PC-9 (cell line): ENCODE measurements around the gene CD163L1. TPM values are rescaled to one million over a fixed set of nuclear protein-coding genes. Genes with fewer than 3 reads are reported as not detected.
"Not testable (repeated sequence)": the region's sequence is repeated elsewhere in the genome, so short reads cannot be mapped to it uniquely, and the experiment has no call there.

Experiments
- BruUV-seq: library from RNA; stranded (reverse); fragments of 400-500 nt; replicated peaks from 2 replicates; lab custom pipeline; 2021; lab: Mats Ljungman, UMichigan
- CTCF ChIA-PET: fragments of 300-600 bp; sonication (Branson Sonifier 250); formaldehyde crosslinking; loops from one replicate; lab custom pipeline; 2022; ENCODE audit warnings: antibody characterized with exemption; lab: Charles Lee
- POLR2A ChIA-PET: fragments of 300-600 bp; sonication (Branson Sonifier 250); formaldehyde crosslinking; loops from one replicate; lab custom pipeline; 2022; ENCODE audit warnings: antibody characterized with exemption; ENCODE audit not compliant: unreplicated experiment; lab: Charles Lee
- DNase-seq, 2 experiments: peaks; one replicate each; pipeline versions ENCODE4 v3.0.0 to v3.0.0-alpha.2; 2015 to 2022; ENCODE audit warnings: mixed read lengths in 1 of 2
- H2AFZ ChIP-seq: fragments of 200-600 bp; sonication (generic); 2 replicates; pipeline ENCODE4 v1.8.1; 2017; ENCODE audit warnings: antibody characterized with exemption
- H3F3A ChIP-seq: fragments of 200-600 bp; sonication (generic); 2 replicates; pipeline ENCODE4 v1.8.1; 2017; ENCODE audit warnings: antibody characterized with exemption, mild to moderate bottlenecking, low read depth; ENCODE audit not compliant: insufficient read depth
- H3K27ac ChIP-seq: fragments of 200-600 bp; sonication (generic); 2 replicates; pipeline ENCODE4 v1.6.1; 2016; ENCODE audit warnings: mixed run types
- H3K27me3 ChIP-seq: fragments of 200-600 bp; sonication (generic); 2 replicates; pipeline ENCODE4 v1.6.1; 2016; ENCODE audit warnings: low read depth, mixed run types; ENCODE audit not compliant: insufficient read depth
- H3K36me3 ChIP-seq: fragments of 200-600 bp; sonication (generic); 2 replicates; pipeline ENCODE4 v1.6.1; 2016; ENCODE audit warnings: low read depth, mixed run types
- H3K4me1 ChIP-seq: fragments of 200-600 bp; sonication (generic); replicated peaks from 2 replicates; pipeline ENCODE4 v1.6.1; 2016; ENCODE audit warnings: mixed run types; ENCODE audit not compliant: insufficient read depth
- H3K4me2 ChIP-seq: fragments of 200-600 bp; sonication (generic); 2 replicates; pipeline ENCODE4 v1.6.1; 2017; ENCODE audit warnings: mixed run types
- H3K4me3 ChIP-seq: fragments of 200-600 bp; sonication (generic); 2 replicates; pipeline ENCODE4 v1.6.1; 2016; ENCODE audit warnings: mixed run types
- H3K79me2 ChIP-seq: fragments of 200-600 bp; sonication (generic); 2 replicates; pipeline ENCODE4 v1.6.1; 2017; ENCODE audit warnings: low read depth, mixed run types
- H3K9me2 ChIP-seq: fragments of 200-600 bp; sonication (generic); 2 replicates; pipeline ENCODE4 v1.8.1; 2017; ENCODE audit warnings: mild to moderate bottlenecking; ENCODE audit not compliant: insufficient read depth
- H3K9me3 ChIP-seq: fragments of 200-600 bp; sonication (generic); 2 replicates; pipeline ENCODE4 v1.8.1; 2016; ENCODE audit warnings: low read depth; ENCODE audit not compliant: insufficient read depth
- H4K20me1 ChIP-seq: fragments of 200-600 bp; sonication (generic); 2 replicates; pipeline ENCODE4 v1.8.1; 2017; ENCODE audit not compliant: insufficient read depth
- EZH2 ChIP-seq: fragments of 200-600 bp; sonication (generic); IDR thresholded peaks from 2 replicates; pipeline ENCODE4 v1.8.0; 2017; ENCODE audit warnings: antibody characterized with exemption, low read depth
- intact Hi-C: fragments of 100-400 bp; cut with micrococcal nuclease; formaldehyde crosslinking; loops from one replicate; pipeline ENCODE4 v1.10.0; 2022; ENCODE audit not compliant: unreplicated experiment
- total RNA-seq: library from RNA; stranded (reverse); gene quantifications from 2 replicates; pipeline ENCODE4 v1.2.3, GENCODE V29; 2021
- TF ChIP-seq, protein P1 (sequence below): fragments of 200-600 bp; sonication (generic); conservative IDR thresholded peaks from 2 replicates; pipeline ENCODE4 v1.6.1; 2017; ENCODE audit warnings: mixed run types, antibody characterized with exemption, mild to moderate bottlenecking, moderate library complexity

The CD163L1 gene
- total RNA-seq, 1 experiment from 2014 or later = 69.3 TPM

DNA sequence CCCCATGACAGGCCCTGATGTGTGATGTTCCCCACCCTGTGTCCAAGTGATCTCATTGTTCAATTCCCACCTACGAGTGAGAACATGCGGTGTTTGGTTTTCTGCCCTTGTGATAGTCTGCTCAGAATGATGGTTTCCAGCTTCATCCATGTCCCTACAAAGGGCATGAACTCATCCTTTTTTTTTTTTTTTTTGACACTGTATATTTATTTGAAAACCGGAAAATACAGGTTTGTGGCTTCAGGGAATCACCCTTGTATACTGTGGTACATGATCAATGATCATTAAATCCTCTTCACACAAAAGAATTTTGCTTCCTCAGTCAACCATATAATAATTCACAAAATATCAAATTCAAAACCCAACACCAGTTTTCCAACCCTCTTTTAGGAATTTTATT, 6.5 kb downstream of the CD163L1 start:
- POLR2A ChIA-PET, H3K79me2 ChIP-seq, H3K27ac ChIP-seq, intact Hi-C loops, H2AFZ ChIP-seq, H3K4me1 ChIP-seq, H4K20me1 ChIP-seq, BruUV-seq, H3K27me3 ChIP-seq, H3K4me2 ChIP-seq, H3K36me3 ChIP-seq, DNase-seq, H3K9me3 ChIP-seq, H3K4me3 ChIP-seq, H3K9me2 ChIP-seq: not testable (repeated sequence)
- peaks cover 13% of the 10 kb centered on the region for H3F3A ChIP-seq
- CTCF ChIA-PET = interaction anchor here (0.6 kb wide), 1 partner anchor 193 kb away, joined by 4 read pairs; no protein-coding TSS in a partner anchor

DNA sequence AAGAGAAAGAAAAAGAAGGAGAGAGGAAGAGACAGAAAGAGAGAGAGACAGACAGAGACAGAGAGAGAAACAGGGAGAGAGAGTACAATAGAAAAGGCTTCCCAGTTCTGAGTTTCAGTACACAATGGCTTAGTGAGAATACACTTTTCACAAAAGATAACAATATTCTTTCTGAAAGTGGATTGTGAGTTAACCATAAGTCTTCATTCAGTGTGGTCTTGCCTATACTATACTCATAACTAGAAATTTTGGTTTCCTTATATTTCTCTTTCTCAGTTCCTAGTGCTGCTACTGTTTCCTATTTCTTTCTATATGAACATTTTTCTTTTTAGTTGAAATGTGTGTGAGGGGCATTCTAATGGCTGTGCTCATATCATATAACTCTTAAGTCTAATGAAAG, 9.3 kb downstream of the CD163L1 start:
- Histone ChIP-seq H3K36me3 (no peaks in the 10 kb centered on the region), H3K4me2 (no peak overlapping the region), H3K4me3 (no peak overlapping the region), H3K9me2 (no peaks in the 10 kb centered on the region), H3K27ac (no peak overlapping the region), H3K79me2 (no peaks in the 10 kb centered on the region), H3F3A (peaks cover 6% of the 10 kb centered on the region), H4K20me1 (no peaks in the 10 kb centered on the region), H3K4me1 (no peaks in the 10 kb centered on the region), H3K27me3 (no peaks in the 10 kb centered on the region), H2AFZ (no peak overlapping the region), H3K9me3 (peaks cover 3% of the 10 kb centered on the region; the same call in 1 of the 2 replicates)
- ChIA-PET POLR2A (no interaction called here), CTCF (no interaction called here)
- TF ChIP-seq, protein P1, sequence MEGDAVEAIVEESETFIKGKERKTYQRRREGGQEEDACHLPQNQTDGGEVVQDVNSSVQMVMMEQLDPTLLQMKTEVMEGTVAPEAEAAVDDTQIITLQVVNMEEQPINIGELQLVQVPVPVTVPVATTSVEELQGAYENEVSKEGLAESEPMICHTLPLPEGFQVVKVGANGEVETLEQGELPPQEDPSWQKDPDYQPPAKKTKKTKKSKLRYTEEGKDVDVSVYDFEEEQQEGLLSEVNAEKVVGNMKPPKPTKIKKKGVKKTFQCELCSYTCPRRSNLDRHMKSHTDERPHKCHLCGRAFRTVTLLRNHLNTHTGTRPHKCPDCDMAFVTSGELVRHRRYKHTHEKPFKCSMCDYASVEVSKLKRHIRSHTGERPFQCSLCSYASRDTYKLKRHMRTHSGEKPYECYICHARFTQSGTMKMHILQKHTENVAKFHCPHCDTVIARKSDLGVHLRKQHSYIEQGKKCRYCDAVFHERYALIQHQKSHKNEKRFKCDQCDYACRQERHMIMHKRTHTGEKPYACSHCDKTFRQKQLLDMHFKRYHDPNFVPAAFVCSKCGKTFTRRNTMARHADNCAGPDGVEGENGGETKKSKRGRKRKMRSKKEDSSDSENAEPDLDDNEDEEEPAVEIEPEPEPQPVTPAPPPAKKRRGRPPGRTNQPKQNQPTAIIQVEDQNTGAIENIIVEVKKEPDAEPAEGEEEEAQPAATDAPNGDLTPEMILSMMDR = no peak
- TF ChIP-seq EZH2 = no peak
- BruUV-seq = no TSS peak
- intact Hi-C loops = no loop called here
- no peak for DNase-seq

DNA sequence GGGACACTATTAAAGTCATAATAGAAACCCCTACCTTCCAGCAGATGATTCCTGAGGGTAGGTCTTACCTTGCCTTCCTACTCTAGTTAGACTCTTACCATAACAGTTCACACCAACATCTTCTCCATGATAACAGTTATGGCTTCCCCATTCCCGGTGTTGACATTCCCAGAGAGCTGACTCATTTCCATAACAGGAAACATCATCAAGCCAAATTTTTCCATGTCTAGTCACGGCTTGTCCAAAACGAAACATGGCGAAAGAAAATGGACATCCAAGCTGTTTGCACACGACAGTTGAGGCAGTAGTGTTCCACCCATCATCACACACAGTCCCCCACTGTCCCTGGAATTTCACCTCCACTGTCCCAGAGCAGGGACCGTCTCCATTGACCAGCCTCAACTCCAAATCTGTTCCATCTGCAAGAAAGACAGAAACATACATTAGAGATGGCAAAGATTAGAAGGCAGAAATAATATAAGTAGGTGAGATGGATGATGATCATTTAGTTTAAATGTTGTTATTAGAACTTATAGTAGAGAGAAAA, 10.6 kb downstream of the CD163L1 start:
- POLR2A ChIA-PET = interaction anchor here (0.7 kb wide), 2 partner anchors 10 to 21 kb away, joined by 3 to 7 read pairs; no protein-coding TSS in a partner anchor
- Histone ChIP-seq H3K36me3 (no peaks in the 10 kb centered on the region), H3K4me1 (no peaks in the 10 kb centered on the region), H3K27ac (no peak overlapping the region), H3K4me2 (no peak overlapping the region), H3K27me3 (no peaks in the 10 kb centered on the region), H3K79me2 (no peaks in the 10 kb centered on the region), H2AFZ (no peak overlapping the region), H3K9me3 (peaks cover 3% of the 10 kb centered on the region; the same call in 1 of the 2 replicates), H3K9me2 (no peaks in the 10 kb centered on the region), H4K20me1 (no peaks in the 10 kb centered on the region), H3F3A (no peaks in the 10 kb centered on the region), H3K4me3 (no peak overlapping the region)
- CTCF ChIA-PET = no interaction called here
- peak in 1 of 2 experiments; percentile 32 for DNase-seq
- intact Hi-C loops = no loop called here
- BruUV-seq = no TSS peak
- TF ChIP-seq EZH2 = no peak
- TF ChIP-seq, protein P1 = no peak
